Measurements from ENCODE around the gene CPEB2. TPM values are rescaled to one million over a fixed set of nuclear protein-coding genes. Genes with fewer than 3 reads are reported as not detected.

CPEB2 gene
- total and polyA plus RNA-seq, 2 of the 8 experiments (the other 6 are each of a cell fraction or from before 2014, with no cell fraction given) = 0.39 to 1.9 TPM

DNA sequence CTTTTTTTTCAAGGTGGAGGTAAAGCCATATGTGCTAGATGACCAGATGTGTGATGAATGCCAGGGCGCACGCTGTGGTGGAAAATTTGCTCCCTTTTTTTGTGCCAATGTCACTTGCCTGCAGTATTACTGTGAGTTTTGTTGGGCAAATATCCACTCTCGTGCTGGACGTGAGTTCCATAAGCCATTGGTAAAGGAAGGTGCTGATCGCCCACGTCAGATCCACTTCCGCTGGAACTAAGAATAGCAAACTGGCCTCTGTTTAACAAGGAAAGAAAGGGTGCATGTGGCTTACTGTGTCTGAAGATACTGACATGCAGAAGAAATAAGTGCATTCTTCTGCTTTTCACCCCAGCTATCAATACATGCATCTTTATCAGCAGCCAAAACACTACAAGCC, 63.9 kb downstream of the CPEB2 start:
- Histone ChIP-seq H2AK5ac (ENCODE audit: low read depth, low read length) (no peak overlapping the region), H3K4me2 (ENCODE audit: insufficient read depth in 1 of 2, low read depth in 2 of 2, low read length in 2 of 2) (no peak overlapping the region), H2BK20ac (ENCODE audit: low read length) (no peak overlapping the region), H2BK15ac (ENCODE audit: low read length) (no peak overlapping the region), H3K9ac (replicated peaks in 1 of 4; ENCODE audit: extremely low read depth in 1 of 4, low read depth in 3 of 4, low read length in 3 of 4) (no peak overlapping the region), H2BK5ac (ENCODE audit: low read depth, low read length) (no peak overlapping the region), H3K36me3 (ENCODE audit: control insufficient read depth in 2 of 4, insufficient read depth in 4 of 4, low read length in 3 of 4) (no peaks in the 10 kb centered on the region), H3K27me3 (replicated peaks in 1 of 4; ENCODE audit: control insufficient read depth in 3 of 4, extremely low read depth in 1 of 4, insufficient read depth in 3 of 4, low read length in 3 of 4) (no peaks in the 10 kb centered on the region), H4K8ac (ENCODE audit: extremely low read depth, insufficient read depth, low read length) (no peak overlapping the region; the same call in 1 of the 2 replicates), H3K56ac (replicated peaks; ENCODE audit: insufficient read length, low read depth, low read length) (no peak overlapping the region), H3K79me2 (ENCODE audit: control insufficient read depth in 1 of 2, insufficient read depth in 2 of 2, low read length in 2 of 2) (no peaks in the 10 kb centered on the region), H4K20me1 (replicated peaks in 1 of 2; ENCODE audit: control insufficient read depth in 1 of 2, insufficient read depth in 2 of 2, low read length in 2 of 2) (no peaks in the 10 kb centered on the region), H3K4me1 (replicated peaks in 1 of 4; ENCODE audit: control insufficient read depth in 3 of 4, insufficient read depth in 4 of 4, low read length in 3 of 4) (no peaks in the 10 kb centered on the region), H3K23ac (ENCODE audit: insufficient read length) (no peak overlapping the region), H3K4me3 (ENCODE audit: extremely low read depth in 1 of 4, insufficient read depth in 2 of 4, low read depth in 3 of 4, low read length in 4 of 4) (no peak overlapping the region), H3K4ac (replicated peaks; ENCODE audit: insufficient read length, low read depth, low read length) (no peak overlapping the region), H4K91ac (replicated peaks; ENCODE audit: insufficient read length, low read length) (no peak overlapping the region), H2BK120ac (replicated peaks; ENCODE audit: low read depth, low read length) (no peak overlapping the region), H3K23me2 (ENCODE audit: low read depth, low read length) (no peaks in the 10 kb centered on the region; the same call in 1 of the 2 replicates), H3K79me1 (ENCODE audit: low read depth, low read length) (no peaks in the 10 kb centered on the region), H2AFZ (ENCODE audit: low read length) (no peak overlapping the region), H3K14ac (ENCODE audit: insufficient read length) (no peak overlapping the region), H3K9me3 (ENCODE audit: insufficient read depth in 2 of 2, low read depth in 1 of 2, low read length in 1 of 2) (no peaks in the 10 kb centered on the region), H3K18ac (ENCODE audit: extremely low read depth, low read length) (no peak overlapping the region), H3K27ac (ENCODE audit: low read depth, low read length) (no peak overlapping the region), H2BK12ac (ENCODE audit: low read depth, low read length) (no peak overlapping the region), H4K5ac (ENCODE audit: insufficient read length, low read depth, low read length) (no peak overlapping the region)
- DNase-seq (ENCODE audit: low read depth in 1 of 2, low spot score in 2 of 2) (no peak), FAIRE-seq (no peak)
- 94% methylated on average over 7 of the region's 7 CpGs; no CpG with 5 or more reads in 1 of the 2 experiments for WGBS, 2 experiments (ENCODE audit: extremely low coverage in 1 of 2, insufficient coverage in 1 of 2, insufficient read length in 1 of 2, insufficient replicate concordance in 2 of 2, low coverage in 1 of 2, low lambda C conversion rate in 2 of 2, missing lambda C conversion rate in 1 of 2)
- CTCF ChIA-PET (ENCODE audit: partially characterized antibody) = no interaction called here
- POLR2A ChIA-PET (ENCODE audit: partially characterized antibody) = interaction anchor here (1.0 kb wide), 1 partner anchor 11 kb away, joined by 3 read pairs; no protein-coding TSS in a partner anchor
- TF ChIP-seq TAF7 (optimal IDR thresholded peaks at IDR 0.05; ENCODE audit: borderline replicate concordance, low read depth, low read length) = no peak
- TF ChIP-seq CHD2 (IDR thresholded peaks at IDR 0.05; ENCODE audit: low read length) = no peak
- TF ChIP-seq SP1 (IDR thresholded peaks at IDR 0.05; ENCODE audit: low read depth, low read length) = no peak
- no peak for TF ChIP-seq YY1 (IDR thresholded peaks at IDR 0.05; ENCODE audit: low read depth, low read length)
- TF ChIP-seq KDM4A (IDR thresholded peaks at IDR 0.05; ENCODE audit: low read depth, low read length, severe bottlenecking) = no peak
- no peak for TF ChIP-seq TAF1 (IDR thresholded peaks at IDR 0.05; ENCODE audit: low read depth, low read length)
- no peak for TF ChIP-seq EP300 (IDR thresholded peaks at IDR 0.05; ENCODE audit: borderline replicate concordance in 1 of 2, low read depth in 2 of 2, low read length in 2 of 2)
- TF ChIP-seq SP2 (IDR thresholded peaks at IDR 0.05; ENCODE audit: low read length) = no peak
- no peak for TF ChIP-seq KDM5A (IDR thresholded peaks at IDR 0.05; ENCODE audit: low read length)
- no peak for TF ChIP-seq GTF2F1 (IDR thresholded peaks at IDR 0.05; ENCODE audit: borderline replicate concordance, low read depth, low read length)
- no peak for TF ChIP-seq BRCA1 (IDR thresholded peaks at IDR 0.05; ENCODE audit: low read depth, low read length)
- TF ChIP-seq HDAC2 (IDR thresholded peaks at IDR 0.05; ENCODE audit: borderline replicate concordance in 1 of 2, low read depth in 2 of 2, low read length in 2 of 2) = no peak
- TF ChIP-seq E2F6 (IDR thresholded peaks at IDR 0.05) = no peak

Measured in H1 (cell line).